K562 (cell line): ENCODE data around the gene SFMBT2. TPM values are rescaled to one million over a fixed set of nuclear protein-coding genes. Genes with fewer than 3 reads are reported as not detected.

Experiments used
- ATAC-seq: fragments of 200-7000 bp; cut with Tn5 transposase; 3 replicates; pipeline ENCODE4 v1.9.1; 2020; ENCODE audit warnings: moderate library complexity
- BruUV-seq: library from RNA; stranded (reverse); fragments of 400-500 nt; replicated peaks from 2 replicates; lab custom pipeline; 2021; lab: Mats Ljungman, UMichigan
- CTCF ChIA-PET: fragments of 300-600 bp; formaldehyde crosslinking; extraction: SDS; loops from one replicate; lab custom pipeline; 2021; ENCODE audit warnings: low intra/inter-chr PET ratio; lab: Yijun Ruan, JAX
- POLR2A ChIA-PET: fragments of 300-600, 350-650 bp; sonication (Branson Sonifier 250); formaldehyde crosslinking; extraction: SDS; loops from one replicate; lab custom pipeline; 2021; ENCODE audit warnings: antibody characterized with exemption, inconsistent platforms; lab: Yijun Ruan, JAX
- DNase-seq, 4 experiments: peaks; one replicate each; pipeline versions ENCODE4 v3.0.0 to v3.0.0-alpha.2; 2011 to 2018; ENCODE audit warnings: low spot score in 3 of 4, mixed read lengths in 3 of 4; ENCODE audit errors: extremely low read depth in 1 of 4
- FAIRE-seq: peaks from 2 replicates; lab custom pipeline; 2011; peaks lifted over from hg19 to GRCh38; lab: Jason Lieb, UNC
- H2AFZ ChIP-seq: 2 replicates; pipeline ENCODE4 v1.6.0; 2011; ENCODE audit warnings: low read depth, low read length, control low read depth, inconsistent platforms
- H3K27ac ChIP-seq: fragments of 200-600 bp; 3 replicates; pipeline ENCODE4 v1.8.0; 2011; ENCODE audit warnings: low read depth, mild to moderate bottlenecking, control low read depth, inconsistent platforms, low read length, moderate library complexity, mixed read lengths; ENCODE audit errors: extremely low read depth
- H3K27me3 ChIP-seq, 2 experiments: fragments of 300-600 bp in 1 of 2; 2 replicates in 1 of 2; 3 replicates in 1 of 2; pipeline versions ENCODE4 v1.6.0 to v1.8.0; 2011; ENCODE audit warnings: inconsistent platforms in 2 of 2, low read length in 2 of 2, mild to moderate bottlenecking in 1 of 2, mixed read lengths in 1 of 2, moderate library complexity in 1 of 2; ENCODE audit not compliant: control insufficient read depth in 2 of 2, insufficient read depth in 2 of 2
- H3K36me3 ChIP-seq: fragments of 300-600 bp; 3 replicates; pipeline ENCODE4 v1.8.0; 2011; ENCODE audit warnings: mild to moderate bottlenecking, low read length, inconsistent platforms; ENCODE audit not compliant: control insufficient read depth, insufficient read depth
- H3K4me1 ChIP-seq, 2 experiments: fragments of 200-600 bp in 1 of 2; replicated peaks in 1 of 2; 2 replicates in 1 of 2; 3 replicates in 1 of 2; pipeline versions ENCODE4 v1.5.1 to v1.8.0; 2011; ENCODE audit warnings: inconsistent platforms in 2 of 2, low read length in 2 of 2, mild to moderate bottlenecking in 1 of 2, mixed read lengths in 1 of 2, moderate library complexity in 1 of 2; ENCODE audit not compliant: control insufficient read depth in 2 of 2, insufficient read depth in 2 of 2
- H3K4me2 ChIP-seq: 2 replicates; pipeline ENCODE4 v1.6.1; 2011; ENCODE audit warnings: low read length, control low read depth, inconsistent platforms, mixed read lengths; ENCODE audit not compliant: insufficient read depth
- H3K4me3 ChIP-seq: fragments of 200-600 bp; sonication (generic), shearing (Covaris generic); 2 replicates; pipeline ENCODE4 v1.5.1; 2016; ENCODE audit warnings: control low read depth, inconsistent platforms
- H3K79me2 ChIP-seq: fragments of 200-600 bp; 3 replicates; pipeline ENCODE4 v1.8.0; 2011; ENCODE audit warnings: low read length, inconsistent platforms; ENCODE audit not compliant: control insufficient read depth, insufficient read depth
- H3K9ac ChIP-seq, 2 experiments: 2 replicates each; pipeline versions ENCODE4 v1.6.0 to v1.6.1; 2011; ENCODE audit warnings: low read depth in 2 of 2, low read length in 2 of 2, control low read depth in 1 of 2, inconsistent platforms in 1 of 2, mild to moderate bottlenecking in 1 of 2, mixed read lengths in 1 of 2; ENCODE audit not compliant: insufficient read depth in 1 of 2
- H3K9me1 ChIP-seq: one replicate; pipeline ENCODE4 v1.6.0; 2011; ENCODE audit warnings: inconsistent platforms, mild to moderate bottlenecking, low read length, moderate library complexity; ENCODE audit not compliant: control insufficient read depth, insufficient read depth
- H3K9me3 ChIP-seq: replicated peaks from 2 replicates; pipeline ENCODE4 v1.5.1; 2011; ENCODE audit warnings: low read depth, low read length, inconsistent platforms; ENCODE audit not compliant: control insufficient read depth, insufficient read depth
- H4K20me1 ChIP-seq: replicated peaks from 2 replicates; pipeline ENCODE4 v1.6.1; 2011; ENCODE audit warnings: low read length, inconsistent platforms, mixed read lengths; ENCODE audit not compliant: control insufficient read depth, insufficient read depth
- CTBP1 ChIP-seq: fragments of 450-650 bp; IDR thresholded peaks from 2 replicates; pipeline ENCODE4 v1.6.1; 2016; ENCODE audit warnings: borderline replicate concordance
- ELF2 ChIP-seq: fragments of 250-450 bp; sonication (Bioruptor Pico); IDR thresholded peaks from 2 replicates; pipeline ENCODE4 v1.5.0; 2021; ENCODE audit warnings: mild to moderate bottlenecking
- FOXJ2 ChIP-seq: fragments of 200-800 bp; sonication (Bioruptor generic); IDR thresholded peaks from 2 replicates; pipeline ENCODE4 v1.6.1; 2016; ENCODE audit warnings: missing genetic modification characterization, missing compliant biosample characterization
- MEF2A ChIP-seq: IDR thresholded peaks from 2 replicates; pipeline ENCODE4 v1.6.1; 2011; ENCODE audit warnings: low read depth, mild to moderate bottlenecking, low read length, moderate library complexity; ENCODE audit not compliant: control insufficient read depth
- MLX ChIP-seq, 2 experiments: fragments of 450-650 bp in 1 of 2; sonication (generic) in 1 of 2; formaldehyde crosslinking; conservative IDR thresholded peaks; 2 replicates each; pipeline versions ENCODE4 v1.4.0 to v1.8.1; 2020 to 2022; ENCODE audit warnings: mild to moderate bottlenecking in 1 of 2, missing genetic modification reagents in 1 of 2
- POLR3G ChIP-seq: IDR thresholded peaks from 2 replicates; pipeline ENCODE4 v1.6.1; 2011; ENCODE audit not compliant: insufficient read length, insufficient replicate concordance; ENCODE audit errors: extremely low read depth
- SMARCA5 ChIP-seq: fragments of 450-650 bp; IDR thresholded peaks from 2 replicates; pipeline ENCODE4 v1.6.1; 2016
- THAP12 ChIP-seq: fragments of 250-450 bp; sonication (Bioruptor Pico); IDR thresholded peaks from 2 replicates; pipeline ENCODE4 v1.9.0; 2021; ENCODE audit warnings: mild to moderate bottlenecking, inconsistent platforms
- THRAP3 ChIP-seq: fragments of 450-650 bp; IDR thresholded peaks from 2 replicates; pipeline ENCODE4 v1.6.1; 2016; ENCODE audit warnings: mild to moderate bottlenecking, inconsistent platforms, borderline replicate concordance
- ZFP30 ChIP-seq: fragments of 250-450 bp; sonication (Bioruptor Pico); IDR thresholded peaks from 2 replicates; pipeline ENCODE4 v1.8.0; 2022; ENCODE audit warnings: moderate library complexity, mild to moderate bottlenecking, inconsistent platforms, borderline replicate concordance
- ZNF134 ChIP-seq: fragments of 250-450 bp; sonication (Bioruptor Pico); conservative IDR thresholded peaks from 2 replicates; pipeline ENCODE4 v1.4.0; 2020
- ZNF408 ChIP-seq: fragments of 250-450 bp; sonication (Bioruptor Pico); IDR thresholded peaks from 2 replicates; pipeline ENCODE4 v1.4.0; 2020; ENCODE audit warnings: low read depth, mild to moderate bottlenecking, moderate library complexity
- ZNF449 ChIP-seq: fragments of 250-450 bp; sonication (Bioruptor Pico); IDR thresholded peaks from 2 replicates; pipeline ENCODE4 v1.8.0; 2022; ENCODE audit warnings: moderate library complexity, mild to moderate bottlenecking, inconsistent platforms
- ZNF699 ChIP-seq: fragments of 250-450 bp; sonication (Bioruptor Pico); IDR thresholded peaks from 2 replicates; pipeline ENCODE4 v1.8.0; 2021; ENCODE audit warnings: mild to moderate bottlenecking, moderate library complexity; ENCODE audit not compliant: insufficient replicate concordance
- WGBS: fragments of 100-300 bp; shearing (Covaris generic); methylation state at CpG from one replicate; pipeline ENCODE4 v1.1.6; 2016; ENCODE audit warnings: low coverage, mixed read lengths; ENCODE audit not compliant: insufficient coverage; ENCODE audit errors: missing lambda C conversion rate; 5-methylcytosine and 5-hydroxymethylcytosine counted together
- in situ Hi-C: fragments of 300-500 bp; cut with MboI; formaldehyde crosslinking; loops from 4 replicates; pipeline ENCODE4 v1.15.0; 2018; ENCODE audit warnings: inconsistent platforms, mixed read lengths
- intact Hi-C: fragments of 100-400 bp; cut with micrococcal nuclease; formaldehyde crosslinking; loops from 2 replicates; pipeline ENCODE4 v1.14.2; 2022
- polyA plus RNA-seq, 8 experiments: library from polyadenylated mRNA; depleted of rRNA in 4 of 8; stranded (reverse) in 5 of 8; unstranded in 3 of 8; fragments of >200 nt; fragmentation: Nextera tagmentation in 2 of 8; fragmentation: Illumina TruSeq in 1 of 8; extraction: Ambion mirVana in 2 of 8; extraction: Trizol in 1 of 8; gene quantifications; 2 replicates each; pipeline versions ENCODE4 v1.2.1 to v1.2.3, GENCODE V29; 2011 to 2014; ENCODE audit warnings: inconsistent platforms in 1 of 8, missing spikeins in 1 of 8
- total RNA-seq, 7 experiments: library from RNA; depleted of rRNA in 6 of 7; stranded (reverse); fragments of >200 nt in 6 of 7; fragmentation: Illumina TruSeq in 2 of 7; extraction: Trizol in 2 of 7; gene quantifications; 2 replicates each; pipeline versions ENCODE4 v1.2.1 to v1.2.3, GENCODE V29; 2011 to 2021; ENCODE audit warnings: low replicate concordance in 1 of 7
- TF ChIP-seq, protein P1 (sequence below): sonication (generic); formaldehyde crosslinking; IDR thresholded peaks from 2 replicates; pipeline ENCODE4 v1.8.0; 2022; ENCODE audit warnings: mild to moderate bottlenecking, low read depth, missing genetic modification reagents

The SFMBT2 gene
- total and polyA plus RNA-seq, 9 of the 15 experiments (the other 6 are each of a cell fraction or from before 2014, with no cell fraction given), result 1.2 to 13.6 (median 7.6) TPM

DNA sequence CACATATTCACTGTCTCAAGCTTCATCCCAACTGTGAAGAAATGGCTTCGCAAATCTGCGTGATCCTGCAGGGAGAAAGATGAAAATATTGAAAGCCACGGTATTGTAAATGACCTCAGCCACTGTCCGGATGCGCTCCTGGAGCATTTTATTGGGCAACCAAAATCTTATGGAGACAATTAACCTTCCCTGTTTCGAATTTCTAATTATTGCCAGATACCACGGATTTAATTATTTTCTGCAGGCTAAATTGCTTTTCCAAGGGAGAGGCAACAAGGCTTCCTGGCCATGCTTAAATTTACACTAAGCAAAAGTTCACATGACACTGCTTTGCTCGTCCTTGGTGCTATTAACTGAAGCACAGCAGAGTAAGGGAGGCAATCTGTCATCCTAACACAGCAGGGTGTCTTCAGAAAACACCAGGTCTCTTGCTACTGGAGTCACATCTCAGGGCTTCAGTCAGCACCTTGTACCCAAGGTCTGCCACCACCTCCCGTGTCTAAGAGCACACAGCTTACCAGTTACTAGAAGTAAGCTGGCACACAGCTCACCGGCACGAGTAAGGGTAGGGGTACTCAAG is 162.2 kb downstream of the SFMBT2 start:
- FAIRE-seq (no peak), ATAC-seq (no peak), DNase-seq (no peak)
- no peak for TF ChIP-seq POLR3G
- TF ChIP-seq ZNF134 (CRISPR knock-in tag), result no peak
- TF ChIP-seq ZNF408 (CRISPR knock-in tag), result no peak
- no peak for TF ChIP-seq ZNF449 (CRISPR knock-in tag)
- no peak for TF ChIP-seq THRAP3
- no peak for TF ChIP-seq FOXJ2 (tag)
- no peak for TF ChIP-seq CTBP1
- TF ChIP-seq THAP12 (CRISPR knock-in tag), result no peak
- TF ChIP-seq MEF2A, result no peak
- no peak for TF ChIP-seq SMARCA5
- TF ChIP-seq, protein P1, sequence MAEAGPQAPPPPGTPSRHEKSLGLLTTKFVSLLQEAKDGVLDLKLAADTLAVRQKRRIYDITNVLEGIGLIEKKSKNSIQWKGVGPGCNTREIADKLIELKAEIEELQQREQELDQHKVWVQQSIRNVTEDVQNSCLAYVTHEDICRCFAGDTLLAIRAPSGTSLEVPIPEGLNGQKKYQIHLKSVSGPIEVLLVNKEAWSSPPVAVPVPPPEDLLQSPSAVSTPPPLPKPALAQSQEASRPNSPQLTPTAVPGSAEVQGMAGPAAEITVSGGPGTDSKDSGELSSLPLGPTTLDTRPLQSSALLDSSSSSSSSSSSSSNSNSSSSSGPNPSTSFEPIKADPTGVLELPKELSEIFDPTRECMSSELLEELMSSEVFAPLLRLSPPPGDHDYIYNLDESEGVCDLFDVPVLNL (CRISPR knock-in tag), result no peak
- no peak for TF ChIP-seq MLX (CRISPR knock-in tag; conservative IDR thresholded peaks at IDR 0.05)
- TF ChIP-seq ZNF699 (CRISPR knock-in tag), result no peak
- TF ChIP-seq ZFP30 (CRISPR knock-in tag), result no peak
- TF ChIP-seq ELF2 (CRISPR knock-in tag), result no peak
- intact Hi-C loops, result no loop called here
- no peak overlapping the region for H2AFZ ChIP-seq
- CTCF ChIA-PET, result no interaction called here
- BruUV-seq, result no TSS peak
- no peaks in the 10 kb centered on the region for H3K9me1 ChIP-seq
- no peaks in the 10 kb centered on the region for H3K9me3 ChIP-seq
- POLR2A ChIA-PET, result interaction anchor here (0.6 kb wide), 1 partner anchor 49 kb away, joined by 3 read pairs; no protein-coding TSS in a partner anchor
- no peak overlapping the region for H3K4me2 ChIP-seq
- H3K79me2 ChIP-seq, result peaks cover 16% of the 10 kb centered on the region; the same call in 2 of the 3 replicates
- no peak overlapping the region for H3K9ac ChIP-seq
- H3K36me3 ChIP-seq, result peaks cover 31% of the 10 kb centered on the region
- H4K20me1 ChIP-seq, result no peaks in the 10 kb centered on the region
- in situ Hi-C loops, result no loop called here
- H3K27me3 ChIP-seq, result no peaks in the 10 kb centered on the region
- H3K4me1 ChIP-seq, result peaks cover 7 to 20% of the 10 kb centered on the region in 2 experiments; a peak in 3 of 5 replicates
- no peak overlapping the region for H3K4me3 ChIP-seq
- H3K27ac ChIP-seq, result no peak overlapping the region
- WGBS, result 68% methylated on average over 11 of the region's 11 CpGs
